D721Med (cell line): ENCODE results near the gene TFF1.

Experiments used
- DNase-seq: peaks from one replicate; pipeline ENCODE4 v3.0.0; 2011; ENCODE audit warnings: low spot score; ENCODE audit not compliant: insufficient read length
- FAIRE-seq: peaks from 2 replicates; lab custom pipeline; 2011; peaks lifted over from hg19 to GRCh38; lab: Jason Lieb, UNC
- TF ChIP-seq, protein P1 (sequence below): IDR thresholded peaks from 2 replicates; pipeline ENCODE4 v1.5.1; 2012; ENCODE audit warnings: mild to moderate bottlenecking, control low read depth; ENCODE audit not compliant: insufficient read depth; ENCODE audit errors: missing control alignments

TFF1 gene

DNA sequence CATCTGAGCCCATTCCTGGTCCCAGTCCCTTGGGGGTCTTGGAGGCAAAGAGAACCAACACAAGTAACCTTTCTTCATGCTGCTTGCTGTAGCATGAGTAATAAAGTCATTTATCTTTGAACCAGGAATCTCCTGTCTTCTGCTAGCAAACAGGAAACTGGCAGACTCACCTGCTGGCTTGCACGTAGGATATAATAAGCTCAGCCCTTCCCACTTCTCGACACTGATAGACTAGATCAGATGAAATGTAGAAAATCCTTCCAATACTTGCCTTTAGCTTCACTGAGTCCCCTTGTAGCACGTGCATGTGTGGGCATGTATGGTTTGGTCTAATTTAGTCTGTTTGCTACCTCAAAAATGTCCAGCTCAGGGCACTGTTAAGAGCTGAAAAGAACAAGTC lies 9.0 kb downstream of the TFF1 start:
- DNase-seq (no peak), FAIRE-seq (no peak)
- TF ChIP-seq, protein P1, sequence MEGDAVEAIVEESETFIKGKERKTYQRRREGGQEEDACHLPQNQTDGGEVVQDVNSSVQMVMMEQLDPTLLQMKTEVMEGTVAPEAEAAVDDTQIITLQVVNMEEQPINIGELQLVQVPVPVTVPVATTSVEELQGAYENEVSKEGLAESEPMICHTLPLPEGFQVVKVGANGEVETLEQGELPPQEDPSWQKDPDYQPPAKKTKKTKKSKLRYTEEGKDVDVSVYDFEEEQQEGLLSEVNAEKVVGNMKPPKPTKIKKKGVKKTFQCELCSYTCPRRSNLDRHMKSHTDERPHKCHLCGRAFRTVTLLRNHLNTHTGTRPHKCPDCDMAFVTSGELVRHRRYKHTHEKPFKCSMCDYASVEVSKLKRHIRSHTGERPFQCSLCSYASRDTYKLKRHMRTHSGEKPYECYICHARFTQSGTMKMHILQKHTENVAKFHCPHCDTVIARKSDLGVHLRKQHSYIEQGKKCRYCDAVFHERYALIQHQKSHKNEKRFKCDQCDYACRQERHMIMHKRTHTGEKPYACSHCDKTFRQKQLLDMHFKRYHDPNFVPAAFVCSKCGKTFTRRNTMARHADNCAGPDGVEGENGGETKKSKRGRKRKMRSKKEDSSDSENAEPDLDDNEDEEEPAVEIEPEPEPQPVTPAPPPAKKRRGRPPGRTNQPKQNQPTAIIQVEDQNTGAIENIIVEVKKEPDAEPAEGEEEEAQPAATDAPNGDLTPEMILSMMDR, result no peak

DNA sequence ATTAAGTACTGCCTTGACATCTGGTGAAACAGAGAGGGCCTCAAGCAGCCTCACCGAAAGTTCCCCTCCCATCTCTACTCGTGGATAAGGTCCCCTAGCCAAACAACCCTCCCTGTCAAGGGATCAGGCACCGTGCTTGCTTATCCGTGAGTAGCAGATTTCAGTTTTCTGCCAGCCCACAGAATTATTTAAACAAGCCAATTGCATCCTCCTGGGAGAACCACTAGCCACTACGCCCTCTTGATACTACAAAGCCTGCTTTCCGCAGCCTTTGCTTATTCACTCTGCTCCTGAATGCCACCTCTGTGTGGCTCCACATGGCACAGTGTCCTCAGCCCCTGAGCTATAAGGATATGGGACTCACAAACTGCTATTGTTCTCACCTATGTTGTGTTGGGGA lies 9.7 kb downstream of the TFF1 start:
- TF ChIP-seq, protein P1, result no peak
- FAIRE-seq, result no peak
- DNase-seq, result no peak

DNA sequence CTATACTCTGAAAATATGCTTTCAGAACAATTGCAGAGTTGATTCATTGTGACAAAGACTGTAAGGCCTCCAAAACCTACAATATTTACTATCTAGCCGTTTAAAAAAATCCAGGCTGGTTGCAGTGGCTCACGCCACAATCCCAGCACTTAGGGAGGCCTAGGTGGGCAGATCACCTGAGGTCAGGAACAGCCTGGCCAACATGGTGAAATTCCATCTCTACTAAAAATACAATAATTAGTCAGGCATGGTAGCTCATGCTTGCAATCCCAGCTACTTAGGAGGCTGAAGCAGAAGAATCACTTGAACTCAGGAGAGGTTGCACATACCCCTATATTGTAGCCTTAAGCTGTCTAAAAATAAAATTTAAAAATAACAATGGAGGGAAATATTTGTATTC lies 10.3 kb downstream of the TFF1 start:
- FAIRE-seq (no peak), DNase-seq (no peak)
- TF ChIP-seq, protein P1, result no peak

DNA sequence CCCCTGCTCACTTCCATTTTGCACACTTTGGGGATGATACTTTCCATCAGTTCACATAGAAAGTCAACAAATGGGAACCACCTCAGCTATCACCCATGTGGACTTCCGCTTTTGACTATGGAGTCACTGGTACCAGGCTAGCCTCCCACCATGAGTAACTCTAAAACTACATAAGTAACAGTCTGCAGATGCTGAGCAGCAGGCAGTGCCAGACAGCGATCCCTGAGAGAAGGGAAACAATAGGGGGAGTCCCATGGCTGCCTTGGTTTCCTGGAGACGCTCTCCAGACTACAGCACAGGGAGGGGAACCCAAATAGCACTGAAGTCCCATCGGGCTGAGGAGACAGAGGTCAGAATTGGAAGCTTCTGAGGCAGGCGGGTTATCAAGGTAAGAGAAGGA lies 12.7 kb downstream of the TFF1 start:
- DNase-seq (no peak), FAIRE-seq (no peak)
- TF ChIP-seq, protein P1, result no peak

DNA sequence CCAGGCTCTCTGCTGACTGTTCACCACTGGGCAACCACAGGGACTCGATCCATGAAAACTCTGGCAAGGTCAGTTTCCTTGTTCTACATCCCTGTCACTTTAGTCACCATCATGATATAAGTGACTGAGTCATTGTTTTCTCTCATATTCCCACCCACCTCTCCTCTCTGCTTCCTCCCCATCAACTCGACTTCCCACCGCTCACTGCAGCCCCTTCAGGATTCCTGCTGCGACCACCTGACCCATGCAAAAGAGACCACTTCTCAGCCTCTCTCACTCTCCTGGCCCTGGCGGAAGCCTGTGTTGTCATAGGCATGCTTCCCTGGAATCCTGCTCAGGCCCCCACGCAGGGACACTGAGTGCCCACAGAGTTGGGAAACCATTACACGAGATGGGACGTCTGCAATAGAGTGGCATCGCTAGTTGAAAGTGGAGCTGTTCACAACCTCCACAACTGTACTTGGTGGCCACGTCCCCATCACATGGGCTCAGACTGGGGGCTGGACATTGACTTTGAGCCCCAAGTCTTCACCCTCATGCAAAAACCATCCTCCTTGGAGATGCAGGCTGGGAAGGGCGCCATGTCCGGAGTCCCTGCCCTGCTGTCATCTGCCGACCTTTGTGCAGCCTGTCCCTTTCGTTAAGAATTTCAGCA lies 13.8 kb downstream of the TFF1 start:
- FAIRE-seq (no peak), DNase-seq (no peak)
- TF ChIP-seq, protein P1, result no peak

DNA sequence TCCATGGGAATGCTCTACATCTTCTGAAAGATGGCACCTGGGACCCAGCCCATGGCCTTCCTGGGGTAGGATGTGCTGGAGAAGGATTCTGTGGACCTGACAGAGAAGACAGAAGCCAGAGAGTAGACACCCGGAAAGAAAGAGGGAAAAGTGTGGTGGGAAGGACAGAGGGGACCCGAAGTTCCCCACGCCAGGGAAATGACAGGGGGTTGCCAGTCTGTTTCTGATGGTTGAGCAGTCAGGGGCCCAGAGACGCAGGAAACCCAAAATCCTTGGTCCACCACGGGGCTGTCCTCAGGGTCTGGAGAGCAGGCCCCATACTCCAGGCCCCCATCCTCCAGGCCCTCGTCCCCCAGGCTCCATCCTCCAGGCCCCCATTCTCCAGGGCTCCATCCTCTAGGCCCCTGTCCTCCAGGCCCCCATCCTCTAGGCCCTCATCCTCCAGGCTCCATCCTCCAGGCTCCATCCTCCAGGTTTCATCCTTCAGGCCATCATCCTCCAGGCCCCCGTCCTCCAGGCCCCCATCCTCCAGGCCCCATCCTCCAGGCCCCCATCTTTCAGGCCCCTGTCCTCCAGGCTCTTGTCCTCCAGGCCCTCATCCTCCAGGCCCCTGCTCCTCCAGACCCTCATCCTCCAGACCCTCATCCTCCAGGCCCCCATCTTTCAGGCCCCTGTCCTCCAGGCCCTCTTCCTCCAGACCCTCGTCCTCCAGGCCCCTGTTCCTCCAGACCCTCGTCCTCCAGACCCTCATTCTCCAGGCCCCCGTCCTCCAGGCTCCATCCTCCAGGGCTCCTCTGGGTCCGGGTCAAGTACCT lies 14.5 kb downstream of the TFF1 start:
- FAIRE-seq, result no peak
- DNase-seq, result no peak
- TF ChIP-seq, protein P1, result no peak
